ENCODE data around the gene PPM1F.

Gene PPM1F

GRCh38 chr22:21952586-21953571, at the start of gene PPM1F:
Gene PPM1F (minus strand): TSS chr22:21952848. CDS start chr22:21946048, 6,800 bp downstream.
- peak; percentile 47 for DNase-seq

- DNase-seq, result no peak
Observed at GRCh38 chr22:22001664-22002525, 49.2 kb upstream of the PPM1F start.

DNA sequence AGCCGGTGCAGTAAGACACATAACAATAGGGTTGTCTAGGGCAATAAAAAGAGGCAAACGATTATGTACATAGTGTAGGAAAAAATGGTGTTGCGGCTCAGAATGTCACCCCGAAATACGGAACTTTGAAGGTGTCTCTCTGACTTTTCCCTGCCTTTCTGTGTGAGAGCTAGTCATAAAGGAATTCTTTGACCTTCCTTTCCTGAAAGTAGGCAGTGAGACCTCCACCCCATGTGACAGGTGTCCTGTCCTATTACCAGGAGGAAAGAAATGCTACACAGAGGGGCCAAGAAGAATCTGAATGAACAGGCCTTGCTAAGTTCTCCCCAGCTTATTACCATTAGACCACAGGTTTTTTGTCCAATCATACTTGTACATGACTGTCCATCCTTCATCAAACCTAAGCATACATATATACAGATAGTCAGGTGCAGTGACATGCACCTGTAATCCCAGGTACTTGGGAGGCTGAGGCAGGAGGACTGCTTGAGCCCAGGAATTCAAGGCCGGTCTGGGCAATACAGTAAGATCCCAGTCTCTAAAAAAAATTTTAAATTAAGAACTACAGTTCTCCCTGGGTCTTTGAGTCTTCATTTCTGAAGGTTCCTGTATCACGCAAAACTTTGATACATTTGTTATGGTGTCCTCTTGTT, 46.1 kb upstream of the PPM1F start:
- no peak for DNase-seq

GRCh38 chr22:21996175-21996720, 43.6 kb upstream of the PPM1F start:
- DNase-seq, result no peak

DNA sequence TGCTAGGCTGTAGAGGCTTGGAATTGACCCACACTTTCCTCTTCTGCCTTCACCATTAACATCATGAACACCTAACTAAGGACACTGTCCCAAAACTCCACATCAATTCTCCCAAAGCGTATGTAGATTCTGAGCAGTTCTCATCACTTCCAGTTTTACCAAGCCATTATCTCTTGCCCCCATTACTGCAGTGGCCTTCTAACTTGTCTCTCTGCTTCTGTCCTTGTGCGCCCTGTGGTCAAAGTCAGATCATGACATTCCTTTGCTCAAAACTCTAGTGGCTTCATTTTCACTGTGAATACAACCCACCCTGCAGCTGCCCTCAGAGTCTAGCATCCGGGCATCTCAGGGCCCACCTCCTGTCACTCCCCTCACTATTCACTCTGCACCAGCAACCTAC, 43.0 kb upstream of the PPM1F start:
- DNase-seq, result no peak

GRCh38 chr22:21994881-21995444, 42.3 kb upstream of the PPM1F start:
- no peak for DNase-seq

GRCh38 chr22:21992593-21993237, 40.1 kb upstream of the PPM1F start:
- DNase-seq, result no peak

DNA sequence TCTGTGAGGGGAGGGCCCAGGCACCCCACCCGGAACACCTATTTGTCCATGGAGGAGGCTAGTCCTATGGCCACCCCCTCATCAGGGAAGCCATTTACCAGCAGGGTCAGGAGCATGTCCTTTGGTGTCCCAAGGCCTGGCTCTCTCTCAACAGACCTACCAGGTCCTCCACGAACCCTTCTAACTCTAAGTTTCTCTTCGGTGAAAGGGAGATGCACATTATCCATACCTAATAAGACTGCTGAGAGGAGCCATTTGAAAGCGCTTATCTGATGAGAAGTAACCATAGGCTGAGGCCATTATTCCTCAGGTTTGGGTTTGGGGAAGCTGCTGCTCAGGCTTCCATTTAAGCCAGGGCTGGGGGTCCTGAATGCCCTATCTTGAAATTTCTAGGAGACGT, 39.1 kb upstream of the PPM1F start:
- no peak for DNase-seq

GRCh38 chr22:21991304-21991596, 38.6 kb upstream of the PPM1F start:
- no peak for DNase-seq

- DNase-seq, result no peak
Observed at GRCh38 chr22:21990445-21991303, 38.0 kb upstream of the PPM1F start.

DNA sequence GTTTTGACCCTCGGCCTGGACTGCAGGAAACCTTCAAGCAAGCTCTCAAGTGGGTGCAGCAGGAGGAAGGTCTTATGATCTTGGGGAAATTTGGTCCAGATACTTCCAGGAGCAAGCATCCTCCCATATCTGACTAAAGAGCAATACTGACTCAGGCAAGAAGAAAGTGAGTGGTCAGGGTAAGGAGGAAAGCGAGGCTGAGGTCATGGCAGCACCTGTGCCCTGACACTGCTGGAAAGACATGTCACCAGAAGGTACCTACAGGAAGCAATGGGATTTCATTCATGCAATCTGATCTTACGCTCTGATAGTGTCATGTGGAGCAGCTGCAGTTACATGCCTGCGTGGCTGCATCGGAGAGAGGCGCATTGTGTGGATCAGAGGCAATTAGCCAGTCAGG, 36.4 kb upstream of the PPM1F start:
- DNase-seq, result no peak

GRCh38 chr22:21985214-21985613, 32.6 kb upstream of the PPM1F start:
- DNase-seq, result no peak

GRCh38 chr22:21984793-21985192, 32.1 kb upstream of the PPM1F start:
- DNase-seq, result no peak

- DNase-seq, result peak; percentile 54
Observed at GRCh38 chr22:21982338-21982965, 29.8 kb upstream of the PPM1F start, which contains the start of gene TOP3B. Gene TOP3B (minus strand): TSS chr22:21982787. CDS start chr22:21975709, 7,078 bp downstream.

GRCh38 chr22:21981874-21982273, 29.2 kb upstream of the PPM1F start:
- DNase-seq, result no peak

DNA sequence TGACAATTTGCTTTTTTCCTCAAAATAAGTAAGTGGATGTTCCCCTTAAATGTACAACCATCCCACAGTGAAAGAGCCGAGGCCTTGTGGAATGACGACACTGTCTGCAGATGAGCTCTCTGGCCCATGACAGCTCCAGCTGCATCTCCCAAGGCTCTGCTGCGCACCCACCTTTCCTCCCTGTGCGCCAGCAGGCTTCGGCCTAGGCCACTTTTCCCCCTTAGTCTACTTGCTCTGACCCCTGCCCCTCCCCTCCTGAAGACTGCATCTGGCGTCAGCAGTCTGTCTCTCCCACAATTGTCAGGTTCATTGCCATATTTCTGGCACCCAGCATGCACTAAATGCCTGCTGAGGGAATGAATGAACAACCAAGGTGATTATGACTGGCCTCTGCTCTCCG, 27.9 kb upstream of the PPM1F start:
- DNase-seq, result no peak

DNA sequence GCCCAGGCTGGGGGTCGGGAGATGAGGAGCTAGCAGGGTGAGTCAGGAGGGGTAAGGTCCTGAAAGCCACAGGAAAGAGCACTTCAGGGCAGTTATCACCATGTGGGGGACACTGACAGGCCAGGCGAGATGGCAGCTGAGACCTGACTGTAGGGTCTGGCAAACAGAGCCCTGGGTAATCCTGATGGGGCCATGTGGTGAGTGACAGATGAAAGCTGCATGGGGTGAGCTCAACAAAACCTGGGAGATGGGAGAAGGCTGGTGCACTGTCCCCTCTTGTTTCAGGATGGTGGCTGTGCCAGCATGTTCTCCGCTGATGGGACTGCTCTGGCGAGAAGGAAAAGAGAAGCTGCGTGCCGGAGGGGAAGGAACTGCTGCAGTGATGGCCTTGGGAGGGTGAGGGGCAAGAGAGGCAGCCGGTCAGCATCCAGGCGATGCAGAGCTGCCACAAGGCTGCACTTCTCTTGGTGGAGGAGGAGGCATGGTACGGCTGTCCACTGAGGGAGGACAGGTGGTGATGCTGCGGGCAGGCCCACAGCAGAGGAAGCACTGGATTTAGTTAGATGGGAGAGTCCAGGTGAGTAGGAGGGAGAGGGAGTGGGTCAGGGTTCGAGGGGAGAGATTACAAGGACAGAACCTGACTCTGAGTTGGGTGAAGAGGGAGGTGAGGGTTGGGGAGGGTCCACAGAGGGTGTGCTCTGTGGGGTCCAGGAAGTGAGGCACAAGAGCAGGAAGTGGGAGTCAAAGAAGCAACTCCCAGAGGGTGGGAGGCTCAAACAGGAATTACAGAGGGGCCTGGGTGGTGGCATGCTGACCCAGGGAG, 26.1 kb upstream of the PPM1F start:
- no peak for DNase-seq

DNA sequence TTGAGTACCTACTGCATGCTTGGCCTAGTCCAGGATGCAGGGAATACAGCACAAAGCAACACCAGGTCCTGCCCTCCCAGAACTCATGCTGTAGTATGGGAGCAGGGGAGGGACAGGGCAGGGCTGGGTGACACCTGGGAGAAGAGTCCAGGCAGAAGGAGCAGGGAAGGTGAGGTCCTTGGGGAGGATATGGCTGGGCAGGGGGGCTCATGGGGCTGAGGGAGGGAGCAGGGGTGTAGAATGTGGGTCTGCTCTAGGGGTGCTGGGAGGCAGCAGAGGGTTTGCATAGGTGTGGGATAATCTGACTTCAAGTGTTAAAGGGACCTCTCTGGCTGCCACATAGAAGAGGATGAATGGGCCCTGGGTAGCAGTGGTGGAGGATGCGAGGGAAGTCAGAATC, 25.2 kb upstream of the PPM1F start:
- DNase-seq, result no peak

DNA sequence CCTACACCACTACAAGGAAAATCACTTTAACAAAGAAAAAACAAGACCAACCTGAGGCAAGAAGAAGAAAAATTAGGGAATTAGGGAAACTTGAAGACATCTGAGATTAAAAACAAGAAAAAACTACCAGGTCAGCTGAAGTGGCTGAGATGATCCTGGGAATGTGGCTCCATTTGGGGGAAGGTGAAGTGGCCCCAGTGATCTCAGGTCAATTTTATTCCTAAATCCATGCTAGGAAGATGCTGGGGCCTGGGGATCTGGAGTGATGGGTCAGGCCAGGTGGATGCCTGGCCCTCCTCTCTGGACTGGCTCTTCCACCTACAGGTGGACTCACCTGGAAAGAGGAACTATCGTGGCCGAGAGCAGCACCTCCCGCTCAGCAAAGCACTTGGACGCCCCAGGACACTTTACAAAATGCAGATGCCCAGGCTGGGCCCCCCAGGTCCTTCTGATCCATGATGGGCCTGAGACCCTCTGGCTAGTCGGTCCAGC, 23.3 kb upstream of the PPM1F start:
- no peak for DNase-seq
